ENCODE results near the gene COTL1.

DNA sequence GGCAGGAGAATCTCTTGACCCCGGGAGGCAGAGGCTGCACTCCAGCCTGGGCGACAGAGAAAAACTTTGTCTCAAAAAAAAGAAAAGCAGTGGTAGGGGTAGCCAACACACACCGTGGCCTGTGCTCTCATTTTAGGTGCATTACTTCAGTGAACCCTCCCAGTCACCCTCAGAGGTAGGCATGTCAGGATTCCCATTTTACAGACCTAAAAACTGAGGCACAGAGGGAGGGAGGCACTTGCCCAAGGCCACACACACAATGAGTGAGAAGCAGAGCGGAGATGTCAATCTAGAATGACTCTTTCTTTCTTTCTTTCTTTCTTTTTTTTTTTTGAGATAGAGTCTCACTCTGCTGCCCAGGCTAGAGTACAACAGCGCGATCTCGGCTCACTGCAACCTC, 5.2 kb downstream of the COTL1 start:
- TF ChIP-seq, protein P1, sequence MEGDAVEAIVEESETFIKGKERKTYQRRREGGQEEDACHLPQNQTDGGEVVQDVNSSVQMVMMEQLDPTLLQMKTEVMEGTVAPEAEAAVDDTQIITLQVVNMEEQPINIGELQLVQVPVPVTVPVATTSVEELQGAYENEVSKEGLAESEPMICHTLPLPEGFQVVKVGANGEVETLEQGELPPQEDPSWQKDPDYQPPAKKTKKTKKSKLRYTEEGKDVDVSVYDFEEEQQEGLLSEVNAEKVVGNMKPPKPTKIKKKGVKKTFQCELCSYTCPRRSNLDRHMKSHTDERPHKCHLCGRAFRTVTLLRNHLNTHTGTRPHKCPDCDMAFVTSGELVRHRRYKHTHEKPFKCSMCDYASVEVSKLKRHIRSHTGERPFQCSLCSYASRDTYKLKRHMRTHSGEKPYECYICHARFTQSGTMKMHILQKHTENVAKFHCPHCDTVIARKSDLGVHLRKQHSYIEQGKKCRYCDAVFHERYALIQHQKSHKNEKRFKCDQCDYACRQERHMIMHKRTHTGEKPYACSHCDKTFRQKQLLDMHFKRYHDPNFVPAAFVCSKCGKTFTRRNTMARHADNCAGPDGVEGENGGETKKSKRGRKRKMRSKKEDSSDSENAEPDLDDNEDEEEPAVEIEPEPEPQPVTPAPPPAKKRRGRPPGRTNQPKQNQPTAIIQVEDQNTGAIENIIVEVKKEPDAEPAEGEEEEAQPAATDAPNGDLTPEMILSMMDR (IDR thresholded peaks at IDR 0.05), result no peak
- no peak for TF ChIP-seq POLR2A (IDR thresholded peaks at IDR 0.05)

Data from heart left ventricle (tissue), 13 donors.